Activated gamma-delta T cell treated with Interleukin-2 at 50 U/mL for 16 hours (primary cell): ENCODE data around the gene PHLDA2.
"Not testable (repeated sequence)": the region's sequence is repeated elsewhere in the genome, so short reads cannot be mapped to it uniquely, and the experiment has no call there.

Experiments used
- DNase-seq: peaks from one replicate; pipeline ENCODE4 v3.0.0-alpha.2; 2020

PHLDA2 gene

DNA sequence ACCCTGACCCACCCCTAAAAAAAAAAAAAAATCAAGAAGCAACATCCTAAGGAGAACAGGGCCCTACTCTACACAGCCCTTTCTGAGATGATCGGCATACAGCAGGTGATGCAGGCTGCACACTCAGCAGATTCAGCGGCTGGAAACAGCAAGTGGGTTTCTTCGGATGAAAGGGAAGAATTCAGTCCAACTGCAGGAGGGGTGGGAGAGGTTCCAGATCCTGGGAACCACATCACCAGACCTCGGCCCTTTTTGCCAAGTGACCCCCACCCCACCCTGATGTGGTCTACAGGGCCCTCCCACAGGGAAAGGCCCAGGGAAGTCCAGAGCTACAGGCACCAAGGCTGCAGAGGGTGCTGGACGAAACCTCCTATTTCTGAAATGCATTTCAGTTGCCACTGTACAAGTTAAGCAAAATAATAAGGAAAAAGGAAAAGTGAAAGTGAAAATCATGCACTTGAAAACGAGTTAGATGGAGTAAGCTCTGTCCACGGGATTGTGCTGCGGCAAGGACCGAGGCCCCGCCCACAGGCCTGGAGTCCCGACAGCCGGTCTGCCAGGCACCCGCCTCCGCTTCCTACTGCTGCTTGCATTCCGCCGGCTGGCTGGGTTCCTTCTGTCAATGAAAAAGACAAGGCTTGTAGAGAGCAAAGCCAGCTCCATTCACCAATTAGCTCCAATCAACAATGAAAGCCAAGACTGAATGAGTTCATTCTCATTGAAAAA is 16.0 kb upstream of the PHLDA2 start:
- DNase-seq: no peak

DNA sequence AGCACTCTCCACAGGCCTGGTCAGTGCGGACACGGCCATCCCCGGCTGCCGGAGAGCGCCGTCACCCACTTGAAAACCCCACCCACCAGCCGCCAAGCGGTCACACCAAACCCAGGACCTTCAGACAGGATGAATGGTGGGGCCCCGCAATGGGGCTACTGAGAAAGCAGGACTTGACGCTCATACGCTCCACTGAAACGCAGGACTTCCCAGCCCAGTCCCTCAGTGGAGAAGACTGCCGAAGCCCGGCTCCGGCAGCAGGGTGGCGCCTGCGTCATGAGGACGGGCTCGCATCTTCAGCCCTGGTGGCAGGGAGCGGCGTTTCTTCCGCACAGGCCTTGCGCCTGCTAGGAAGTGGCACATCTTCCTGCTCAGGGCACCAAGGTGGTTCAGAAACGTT is 15.3 kb upstream of the PHLDA2 start:
- DNase-seq: no peak

DNA sequence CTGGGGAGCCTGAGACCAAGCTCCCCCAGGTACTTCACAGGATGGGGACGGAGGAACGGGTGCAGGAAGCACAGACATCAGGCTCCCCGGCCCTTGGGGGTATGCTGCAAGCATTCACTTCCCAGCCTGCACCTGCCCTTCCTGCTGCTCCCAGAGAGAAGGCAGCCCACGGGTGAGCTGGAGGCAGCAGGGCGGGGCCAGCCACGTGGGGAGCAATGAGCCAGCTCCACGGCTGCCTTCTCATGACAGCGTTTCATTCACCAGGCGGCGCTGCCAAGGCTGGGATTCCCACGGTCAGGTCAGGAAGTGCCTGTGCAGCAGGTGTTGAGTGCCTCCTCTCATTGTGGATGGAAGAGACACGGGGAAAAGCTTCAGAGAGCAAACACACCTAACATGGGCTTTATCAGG is 14.5 kb upstream of the PHLDA2 start:
- no peak for DNase-seq

DNA sequence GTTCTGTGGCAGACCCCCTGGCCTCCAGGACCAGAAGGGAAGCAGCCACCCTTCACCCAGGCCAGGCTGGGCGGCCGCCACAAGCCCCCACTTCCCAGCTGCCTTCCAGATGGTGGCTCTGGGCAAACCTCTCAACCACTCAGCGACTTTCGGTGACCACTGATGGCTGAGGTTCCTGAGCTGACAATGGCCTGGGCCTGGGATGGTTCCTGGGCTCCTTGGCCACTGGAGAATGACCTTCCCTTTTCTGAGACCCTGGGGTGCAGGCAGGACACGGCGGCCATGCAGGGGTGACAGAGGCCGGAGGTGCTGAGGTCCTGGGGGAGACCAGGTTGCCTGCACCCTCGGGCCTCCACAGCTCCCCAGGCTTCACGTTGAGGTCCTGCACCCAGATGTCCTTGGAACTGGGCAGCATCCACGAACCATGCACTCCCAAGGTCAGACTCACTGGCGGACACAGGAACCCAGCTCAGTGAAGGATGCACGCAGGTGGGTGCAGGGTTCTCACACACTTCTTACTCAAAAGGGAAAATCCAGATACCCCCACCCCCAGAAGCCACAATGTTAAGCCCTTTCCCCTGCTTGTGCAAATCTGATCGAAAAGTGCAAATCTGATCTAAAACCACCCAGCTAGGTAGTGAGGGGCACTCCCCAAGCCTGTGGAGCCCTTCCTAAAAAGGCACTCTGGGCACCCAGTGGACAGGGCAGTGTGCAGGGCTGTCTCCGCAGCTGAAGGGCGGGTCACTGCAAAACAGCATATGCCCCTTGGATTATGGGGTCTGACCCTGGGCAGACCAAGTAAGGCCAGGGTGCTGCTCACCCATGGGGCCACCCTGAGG is 13.9 kb upstream of the PHLDA2 start:
- DNase-seq: no peak

DNA sequence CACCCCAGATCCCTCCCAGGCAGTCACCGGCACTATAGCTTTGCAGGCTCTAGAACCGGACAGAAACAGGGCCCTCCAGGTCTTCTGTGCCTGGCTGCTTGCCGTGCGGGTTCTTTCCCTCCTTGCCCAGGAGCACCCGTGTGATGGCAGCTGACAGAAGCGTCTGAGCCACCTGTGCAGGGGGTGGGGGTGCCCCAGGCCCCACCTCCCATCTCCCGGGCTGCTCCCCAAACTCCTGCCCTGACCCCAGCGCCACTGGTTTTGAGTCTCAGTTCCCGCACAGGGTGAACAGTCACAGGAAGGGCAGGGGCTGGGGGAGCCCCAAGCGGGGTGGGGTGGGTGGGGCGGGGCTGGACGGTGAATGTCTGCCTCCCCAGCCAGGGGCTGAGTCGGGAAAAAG is 13.2 kb upstream of the PHLDA2 start:
- DNase-seq: no peak

DNA sequence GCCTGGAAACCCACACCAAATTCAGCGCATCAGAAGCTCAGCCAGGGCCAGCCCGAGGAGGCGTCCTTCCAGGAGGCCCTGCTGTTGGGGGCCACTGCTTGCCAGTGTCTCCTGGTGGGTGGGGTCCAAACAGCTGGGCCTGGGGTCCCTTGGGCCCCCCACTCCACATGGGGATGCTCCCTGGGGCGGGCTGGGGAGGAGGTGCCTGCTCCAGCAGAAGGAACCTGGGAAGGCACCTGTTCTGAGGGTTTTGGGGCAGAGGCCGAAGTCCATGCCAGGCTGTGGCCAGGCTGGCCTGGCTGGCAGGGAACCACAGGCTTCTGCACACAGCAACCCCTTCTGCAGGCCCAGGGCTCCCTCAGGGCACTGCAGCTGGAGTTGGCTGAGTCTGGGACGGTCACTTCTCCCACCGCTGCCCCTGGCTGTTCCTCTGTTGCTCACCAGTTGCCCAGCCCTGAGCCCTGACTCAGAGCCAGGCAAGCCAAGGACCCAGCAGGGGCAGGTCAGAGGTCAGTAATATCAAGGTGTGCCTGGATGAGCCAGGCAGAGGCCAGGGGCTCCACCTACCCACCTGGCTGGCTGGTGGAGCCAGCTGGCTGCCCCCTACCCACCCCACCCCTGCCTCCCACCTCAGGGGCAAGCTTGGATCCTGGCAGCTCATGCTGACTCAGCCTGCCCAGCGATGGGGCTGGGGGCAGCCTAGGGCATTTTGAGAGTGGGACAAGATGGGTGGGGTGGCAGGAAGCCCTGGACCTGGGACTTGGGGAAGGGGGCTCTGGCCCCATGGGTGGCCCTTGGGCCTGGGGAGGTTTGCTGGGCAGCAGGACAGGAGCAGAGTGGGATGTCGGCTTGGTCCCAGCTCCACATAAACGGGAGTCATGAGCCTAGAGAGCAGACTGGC is 12.0 kb upstream of the PHLDA2 start:
- DNase-seq: no peak

DNA sequence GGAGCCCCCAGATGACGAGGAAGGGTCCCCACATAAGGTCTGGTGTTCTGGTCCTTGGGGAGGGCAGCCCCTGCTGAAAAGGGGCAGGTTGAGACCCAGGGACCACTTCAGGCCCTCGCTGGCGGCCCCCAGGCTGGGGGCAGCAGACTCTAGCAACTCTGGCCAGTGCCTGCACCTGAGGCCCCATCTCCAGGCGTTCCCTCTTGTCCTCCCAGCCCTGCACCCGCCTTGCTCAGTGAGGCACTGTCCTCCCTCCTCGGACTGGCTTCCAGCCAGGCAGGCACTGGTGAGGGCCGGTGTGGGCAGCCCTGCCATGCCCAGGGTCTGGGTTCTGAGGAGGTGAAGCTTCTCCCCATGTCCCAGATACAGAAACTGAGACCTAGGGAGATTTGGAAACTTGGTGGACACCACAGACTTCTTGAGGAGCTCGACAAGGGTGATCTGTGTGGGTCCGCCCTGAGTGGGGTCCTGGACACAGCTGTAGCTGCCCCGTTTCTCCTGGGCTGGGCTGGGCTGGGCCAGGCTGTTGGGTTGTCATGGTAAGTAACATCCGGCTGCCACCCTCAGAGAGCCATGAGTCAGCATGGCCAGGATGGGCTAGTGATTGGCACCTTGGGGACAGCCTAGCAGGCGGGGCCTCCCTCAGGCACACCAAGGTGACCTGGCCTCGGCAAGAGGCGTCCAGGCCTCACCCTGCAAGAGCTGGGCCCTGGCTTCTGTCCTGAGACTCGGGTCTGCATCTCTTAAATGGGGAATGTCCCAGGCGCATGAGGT is 11.1 kb upstream of the PHLDA2 start:
- DNase-seq: peak; percentile 42

DNA sequence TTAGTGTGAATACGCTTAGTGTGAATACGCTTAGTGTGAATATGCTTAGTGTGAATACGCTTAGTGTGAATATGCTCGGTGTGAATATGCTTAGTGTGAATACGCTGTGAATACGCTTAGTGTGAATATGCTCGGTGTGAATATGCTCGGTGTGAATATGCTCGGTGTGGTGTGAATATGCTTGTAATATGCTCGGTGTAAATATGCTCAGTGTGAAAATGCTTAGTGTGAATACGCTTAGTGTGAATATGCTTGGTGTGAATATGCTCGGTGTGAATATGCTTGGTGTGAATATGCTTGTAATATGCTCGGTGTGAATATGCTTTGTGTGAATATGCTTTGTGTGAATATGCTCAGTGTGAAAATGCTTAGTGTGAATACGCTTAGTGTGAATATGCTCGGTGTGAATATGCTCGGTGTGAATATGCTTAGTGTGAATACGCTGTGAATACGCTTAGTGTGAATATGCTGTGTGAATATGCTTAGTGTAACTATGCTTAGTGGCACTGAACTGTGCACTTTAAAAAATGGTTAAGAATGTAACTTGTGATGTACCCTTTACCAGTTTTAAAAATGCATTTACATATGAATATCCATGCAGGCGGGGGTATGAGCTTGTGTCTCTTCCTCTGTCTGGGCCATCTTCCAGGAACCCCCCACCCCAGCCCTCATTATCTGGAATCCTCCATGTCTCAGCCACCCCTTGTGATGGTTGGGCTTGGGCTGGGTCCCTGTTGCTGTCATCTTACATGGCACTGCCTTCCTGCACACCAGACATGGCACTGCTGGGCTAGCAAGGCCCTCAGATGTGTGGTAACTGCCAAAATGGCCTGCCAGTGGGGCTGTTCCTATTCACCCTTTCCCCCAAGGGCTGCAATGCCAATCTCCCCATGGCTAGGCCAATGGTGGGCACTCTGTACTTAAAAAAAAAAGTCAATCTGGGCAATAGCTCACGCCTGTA is 9.5 kb upstream of the PHLDA2 start:
- DNase-seq: not testable (repeated sequence)

DNA sequence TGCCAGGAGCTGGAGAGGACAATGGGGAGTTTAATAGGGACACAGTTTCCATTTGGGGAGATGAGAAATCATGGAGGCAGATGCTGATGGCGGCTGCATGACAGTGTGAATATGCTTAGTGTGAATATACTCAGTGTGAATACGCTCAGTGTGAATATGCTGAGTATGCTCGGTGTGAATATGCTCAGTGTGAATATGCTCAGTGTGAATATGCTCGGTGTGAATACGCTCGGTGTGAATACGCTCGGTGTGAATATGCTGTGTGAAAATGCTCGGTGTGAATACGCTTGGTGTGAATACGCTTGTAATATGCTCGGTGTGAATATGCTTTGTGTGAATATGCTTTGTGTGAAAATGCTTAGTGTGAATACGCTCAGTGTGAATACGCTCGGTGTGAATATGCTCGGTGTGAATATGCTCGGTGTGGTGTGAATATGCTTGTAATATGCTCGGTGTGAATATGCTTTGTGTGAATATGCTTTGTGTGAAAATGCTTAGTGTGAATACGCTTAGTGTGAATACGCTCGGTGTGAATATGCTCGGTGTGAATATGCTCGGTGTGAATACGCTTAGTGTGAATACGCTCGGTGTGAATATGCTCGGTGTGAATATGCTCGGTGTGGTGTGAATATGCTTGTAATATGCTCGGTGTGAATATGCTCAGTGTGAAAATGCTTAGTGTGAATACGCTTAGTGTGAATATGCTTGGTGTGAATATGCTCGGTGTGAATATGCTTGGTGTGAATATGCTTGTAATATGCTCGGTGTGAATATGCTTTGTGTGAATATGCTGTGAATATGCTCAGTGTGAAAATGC is 8.6 kb upstream of the PHLDA2 start:
- DNase-seq: not testable (repeated sequence)

DNA sequence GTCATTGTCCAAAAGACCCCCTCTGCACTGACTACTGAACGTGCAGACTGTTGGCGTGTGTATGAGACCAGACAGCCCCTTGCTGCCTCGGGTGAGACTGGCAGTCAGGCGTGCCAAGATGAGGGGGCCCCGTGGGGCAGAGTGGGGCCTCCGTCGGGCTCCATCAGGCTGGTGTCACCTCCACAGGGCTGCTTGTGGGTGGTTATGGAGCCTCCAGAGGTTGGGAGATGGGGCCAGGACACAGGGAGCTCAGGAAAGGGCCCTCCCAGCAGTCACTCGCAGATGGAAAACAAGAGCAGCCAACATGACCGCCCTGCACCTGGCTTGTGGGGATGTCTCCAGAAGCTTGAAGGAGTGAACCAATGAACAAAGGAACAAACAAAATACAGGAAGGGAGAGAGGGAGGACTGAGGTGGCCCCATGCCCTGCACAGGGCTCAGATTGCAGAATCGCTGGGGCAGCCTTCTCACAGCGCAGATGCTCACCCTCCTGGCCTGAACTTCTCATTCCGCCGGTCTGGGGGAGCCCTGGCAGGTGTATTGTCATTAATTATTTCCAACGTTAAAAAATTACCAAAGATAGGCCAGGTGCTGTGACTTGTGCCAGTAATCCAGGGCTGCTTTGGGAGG is 5.5 kb upstream of the PHLDA2 start:
- DNase-seq: no peak

DNA sequence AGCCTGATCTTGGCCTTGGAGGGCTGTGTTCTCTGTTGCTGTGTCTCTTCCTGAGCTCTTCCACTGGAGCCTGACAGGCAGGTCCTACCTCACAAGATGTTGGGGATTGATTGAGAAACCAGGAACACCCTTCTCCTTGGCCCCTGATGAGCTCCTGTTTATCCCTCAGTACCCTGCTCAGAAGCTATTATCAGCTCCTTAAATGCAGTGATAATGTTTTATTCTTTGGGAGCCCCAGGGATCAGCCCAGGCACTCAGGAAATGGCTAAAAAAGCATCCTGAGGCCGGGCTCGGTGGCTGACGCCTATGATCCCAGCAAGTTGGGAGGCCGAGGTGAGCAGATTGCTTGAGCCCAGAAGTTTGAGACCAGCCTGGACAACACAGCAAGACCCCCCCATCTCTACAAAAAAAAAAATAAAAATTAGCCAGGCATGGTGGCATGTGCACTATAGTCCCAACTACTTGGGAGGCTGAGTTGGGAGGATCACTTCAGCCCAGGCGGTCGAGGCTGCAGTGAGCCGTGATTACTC is 4.9 kb upstream of the PHLDA2 start:
- no peak for DNase-seq

DNA sequence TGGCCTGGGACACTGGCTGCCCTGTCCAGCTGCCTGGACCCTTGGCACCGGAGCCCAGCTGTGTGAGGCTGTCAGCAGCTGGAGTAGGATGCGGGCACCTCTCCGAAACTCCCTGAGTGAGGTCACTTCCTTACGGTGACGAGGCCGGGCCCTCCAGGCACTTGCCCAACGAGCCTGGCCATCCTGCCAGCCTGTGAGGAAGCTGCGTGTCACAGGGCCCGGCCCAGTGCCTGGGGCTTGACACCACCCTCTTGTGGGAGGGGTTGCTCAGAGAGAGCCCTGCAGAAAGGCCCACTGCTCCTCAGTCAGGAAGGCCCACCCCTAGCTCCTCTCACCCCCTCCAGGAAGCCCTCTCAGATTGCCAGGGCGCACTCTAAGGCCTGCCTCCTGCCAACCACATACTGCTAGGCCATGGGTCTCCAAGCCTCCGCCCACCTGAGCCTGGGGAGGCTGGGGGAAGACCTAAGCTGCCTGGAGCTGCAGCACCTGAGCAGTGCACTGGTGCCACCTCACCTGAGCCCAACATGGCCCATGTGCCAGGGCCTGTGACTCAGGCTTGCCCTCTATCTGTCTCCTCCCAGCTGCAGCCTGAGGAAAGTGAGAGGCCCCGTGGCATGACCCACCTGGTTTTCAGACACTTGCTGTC is 4.3 kb upstream of the PHLDA2 start:
- DNase-seq: no peak

DNA sequence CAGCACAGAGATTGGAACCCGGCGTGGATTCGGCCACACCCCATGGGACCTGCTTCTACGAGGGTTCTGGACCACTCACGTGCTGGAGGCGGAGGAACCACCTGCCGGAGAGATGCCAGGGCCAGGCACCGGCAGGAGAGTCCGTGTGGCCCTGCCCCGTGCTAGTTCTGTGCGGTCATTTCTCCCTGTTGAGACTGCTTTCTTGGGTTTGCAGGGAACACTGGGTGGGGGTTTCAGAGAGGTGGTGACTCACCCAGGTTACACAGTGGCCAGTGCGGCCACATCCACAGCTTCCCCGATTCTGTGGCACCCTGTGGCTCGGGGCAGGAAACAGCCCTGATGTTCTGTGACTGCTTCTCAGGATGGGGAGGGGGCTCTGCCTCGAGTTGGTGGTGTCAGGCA is 3.6 kb upstream of the PHLDA2 start:
- DNase-seq: no peak

DNA sequence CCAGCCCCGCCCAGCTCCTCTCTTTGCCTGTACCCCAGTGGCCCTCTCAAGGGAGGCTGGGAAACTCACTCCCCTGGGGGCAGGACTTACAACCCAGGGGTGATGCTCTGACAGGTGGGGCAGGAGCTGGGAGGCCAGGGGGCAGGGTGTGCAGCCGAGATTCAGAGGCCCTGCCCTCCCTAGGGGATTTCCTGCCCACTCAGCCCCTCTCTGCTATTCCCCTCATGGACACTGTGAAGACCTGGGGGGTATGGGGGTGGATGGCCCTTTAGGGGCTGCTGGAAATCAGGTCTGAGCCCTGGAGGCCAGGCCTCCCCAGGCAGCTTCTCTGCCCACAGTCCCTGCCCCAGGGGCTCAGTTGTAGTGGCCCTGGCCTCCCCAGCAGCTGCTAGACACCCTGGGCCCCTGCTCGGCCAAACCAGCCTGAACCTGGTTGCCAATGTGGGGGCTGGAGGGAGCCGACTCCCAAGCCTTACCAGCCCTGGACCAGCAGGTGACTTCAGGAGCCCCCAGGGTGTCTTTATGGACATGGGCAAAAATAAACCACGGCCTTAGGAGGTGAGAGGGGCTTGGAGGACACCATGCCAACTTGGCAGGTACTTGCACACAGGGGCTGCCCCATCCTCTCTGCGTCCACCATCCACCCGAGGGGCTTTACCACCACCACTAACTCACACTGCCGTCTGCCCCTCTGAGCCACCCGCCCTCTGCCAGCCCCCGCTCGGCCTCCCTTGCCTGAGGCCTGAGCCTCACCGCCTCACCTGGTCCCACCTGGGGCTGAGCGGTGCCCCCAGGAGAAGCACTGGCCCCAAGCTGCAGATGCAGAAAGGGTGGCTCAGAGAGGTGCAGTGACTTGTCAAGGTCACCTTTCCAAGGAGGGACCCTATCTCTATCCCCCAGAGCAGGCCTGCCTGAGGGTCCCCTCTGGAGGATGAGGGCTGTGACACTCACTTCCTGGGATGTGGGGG is 2.8 kb upstream of the PHLDA2 start:
- DNase-seq: no peak

DNA sequence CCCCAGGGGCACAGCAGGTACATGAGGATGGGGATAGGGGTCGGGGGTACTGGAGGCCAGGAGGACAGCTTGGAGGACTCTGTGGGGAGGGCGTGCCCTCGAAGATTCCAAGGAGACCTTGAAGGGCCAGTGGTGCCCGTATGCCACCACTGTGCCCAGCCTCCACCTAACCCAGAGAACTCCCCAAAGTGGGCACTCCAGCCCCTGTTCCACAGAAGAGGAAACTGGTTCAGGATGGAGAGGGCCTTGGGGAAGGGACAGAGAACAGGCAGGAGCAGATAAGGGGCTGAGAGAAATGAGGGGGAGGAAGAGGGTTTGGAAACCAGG is 2.2 kb upstream of the PHLDA2 start:
- no peak for DNase-seq

DNA sequence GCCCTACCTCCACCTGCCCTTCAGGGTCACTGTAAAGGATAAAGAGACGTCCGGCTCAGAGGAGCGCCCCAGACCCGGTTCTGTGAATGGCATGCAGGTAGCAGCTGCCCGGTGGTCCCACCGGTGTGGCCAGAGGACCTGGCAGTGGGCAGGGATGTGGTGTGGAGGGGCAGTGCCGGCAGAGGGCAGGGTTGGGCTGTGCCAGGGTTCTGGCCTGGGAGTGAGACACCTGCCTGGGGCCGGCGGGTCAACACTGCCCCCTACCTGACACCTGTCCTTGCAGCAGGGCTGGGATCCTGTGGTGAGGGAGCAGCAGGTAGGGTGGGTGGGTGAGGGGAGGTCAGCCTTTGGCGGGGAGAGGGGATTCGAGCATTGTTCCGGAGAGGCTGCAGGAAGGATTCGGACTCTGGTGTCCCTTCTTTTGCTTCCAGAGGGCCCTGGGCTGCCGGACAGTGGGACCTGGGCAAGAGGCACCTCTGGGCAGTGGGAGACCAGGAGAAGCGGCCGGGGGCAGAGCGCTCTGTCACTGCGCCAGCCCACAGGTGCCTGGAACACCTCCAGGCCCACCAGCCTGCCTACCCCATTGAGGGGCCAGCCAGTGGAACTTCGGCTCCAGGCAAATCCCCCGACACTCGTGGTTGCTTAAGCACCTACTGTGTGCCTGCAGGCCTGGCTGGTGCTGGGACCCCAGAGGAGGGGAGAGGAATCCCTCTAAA is 1.6 kb upstream of the PHLDA2 start:
- peak; percentile 45 for DNase-seq

DNA sequence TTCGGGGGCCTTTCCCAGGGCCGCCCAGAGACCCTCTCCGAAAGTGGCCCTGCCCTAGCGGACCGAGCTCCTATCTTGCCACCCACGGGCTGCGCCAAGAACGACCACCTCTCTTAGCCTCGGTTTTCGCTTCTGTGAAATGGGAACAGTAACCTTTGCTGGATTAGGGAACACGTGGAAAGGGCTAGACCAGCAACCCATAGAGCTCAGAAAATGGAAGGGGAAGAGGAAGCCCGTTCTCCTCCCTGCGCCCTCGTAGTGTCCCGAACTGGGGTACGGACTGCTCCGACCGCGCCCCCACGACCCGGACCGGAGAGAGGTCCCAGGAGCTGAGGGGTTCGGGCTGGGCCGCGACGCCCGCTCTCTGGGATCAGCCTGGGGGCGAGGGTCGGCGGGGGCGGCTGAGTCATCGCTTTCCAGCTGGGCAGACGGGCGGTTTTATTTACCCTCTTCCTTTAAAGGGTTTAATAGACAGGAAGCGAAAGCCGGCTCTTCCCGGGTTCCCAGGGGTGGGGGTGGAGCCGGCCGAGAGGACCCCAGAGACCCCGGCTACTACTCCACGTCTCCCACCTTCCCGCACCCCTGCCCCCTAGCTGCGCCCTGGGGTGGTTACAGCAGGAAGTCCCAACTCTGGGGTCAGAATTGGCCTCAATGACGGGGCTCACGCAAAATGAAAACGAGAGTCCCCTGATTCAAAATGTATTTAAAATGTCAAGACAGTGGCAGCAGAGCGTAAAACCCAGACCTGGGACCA is 907 bp upstream of the PHLDA2 start:
- no peak for DNase-seq
